K562 (cell line): ENCODE data around the gene RUVBL2. TPM values are rescaled to one million over a fixed set of nuclear protein-coding genes. Genes with fewer than 3 reads are reported as not detected.
A peak's percentile ranks its signal among the peaks of the same experiment; 100 is the strongest.

Source experiments
- CREB1 ChIP-seq, 2 experiments: sonication (generic) in 1 of 2; formaldehyde crosslinking in 1 of 2; IDR thresholded peaks; 2 replicates each; pipeline versions ENCODE4 v1.6.1 to v1.8.0; 2012 to 2022; ENCODE audit warnings: inconsistent platforms in 1 of 2, mild to moderate bottlenecking in 1 of 2, missing genetic modification reagents in 1 of 2, moderate library complexity in 1 of 2
- DACH1 ChIP-seq: fragments of 450-650 bp; IDR thresholded peaks from 2 replicates; pipeline ENCODE4 v1.6.1; 2018; ENCODE audit not compliant: partially characterized antibody
- FOXJ2 ChIP-seq: fragments of 200-800 bp; sonication (Bioruptor generic); IDR thresholded peaks from 2 replicates; pipeline ENCODE4 v1.6.1; 2016; ENCODE audit warnings: missing genetic modification characterization, missing compliant biosample characterization
- LCOR ChIP-seq: sonication (generic); formaldehyde crosslinking; IDR thresholded peaks from 2 replicates; pipeline ENCODE4 v1.8.0; 2022; ENCODE audit warnings: mild to moderate bottlenecking, missing genetic modification reagents
- POLR2B ChIP-seq: fragments of 450-650 bp; IDR thresholded peaks from 2 replicates; pipeline ENCODE4 v1.6.1; 2018; ENCODE audit warnings: low read depth; ENCODE audit not compliant: partially characterized antibody
- SMARCC2 ChIP-seq: fragments of 450-650 bp; IDR thresholded peaks from 2 replicates; pipeline ENCODE4 v1.6.1; 2017; ENCODE audit warnings: antibody characterized with exemption, moderate library complexity, mild to moderate bottlenecking, low read depth
- SMC3 ChIP-seq: conservative IDR thresholded peaks from 2 replicates; pipeline ENCODE4 v1.6.1; 2011; ENCODE audit warnings: low read depth, low read length, improper control_type of control experiment; ENCODE audit not compliant: insufficient read depth
- TEAD2 ChIP-seq: fragments of 450-650 bp; IDR thresholded peaks from 2 replicates; pipeline ENCODE4 v1.6.1; 2016; ENCODE audit warnings: missing genetic modification characterization, control low read depth, missing compliant biosample characterization
- ZBTB33 ChIP-seq: sonication (generic); formaldehyde crosslinking; IDR thresholded peaks from 2 replicates; pipeline ENCODE4 v1.8.1; 2023; ENCODE audit warnings: mild to moderate bottlenecking, missing genetic modification reagents
- ZNF280A ChIP-seq: fragments of 450-650 bp; IDR thresholded peaks from 2 replicates; pipeline ENCODE4 v1.6.1; 2018; ENCODE audit warnings: mild to moderate bottlenecking, low read depth; ENCODE audit not compliant: partially characterized antibody
- ZNF354B ChIP-seq: fragments of 250-450 bp; sonication (Bioruptor Pico); IDR thresholded peaks from 2 replicates; pipeline ENCODE4 v1.4.0; 2020
- ZNF592 ChIP-seq: fragments of 450-650 bp; IDR thresholded peaks from 2 replicates; pipeline ENCODE4 v1.6.1; 2017; ENCODE audit warnings: antibody characterized with exemption, mild to moderate bottlenecking
- ZNF609 ChIP-seq: sonication (generic); formaldehyde crosslinking; IDR thresholded peaks from 2 replicates; pipeline ENCODE4 v1.8.1; 2023; ENCODE audit warnings: missing genetic modification reagents, mild to moderate bottlenecking, borderline replicate concordance
- polyA plus RNA-seq, 8 experiments: library from polyadenylated mRNA; depleted of rRNA in 4 of 8; stranded (reverse) in 5 of 8; unstranded in 3 of 8; fragments of >200 nt; fragmentation: Nextera tagmentation in 2 of 8; fragmentation: Illumina TruSeq in 1 of 8; extraction: Ambion mirVana in 2 of 8; extraction: Trizol in 1 of 8; gene quantifications; 2 replicates each; pipeline versions ENCODE4 v1.2.1 to v1.2.3, GENCODE V29; 2011 to 2014; ENCODE audit warnings: inconsistent platforms in 1 of 8, missing spikeins in 1 of 8
- total RNA-seq, 7 experiments: library from RNA; depleted of rRNA in 6 of 7; stranded (reverse); fragments of >200 nt in 6 of 7; fragmentation: Illumina TruSeq in 2 of 7; extraction: Trizol in 2 of 7; gene quantifications; 2 replicates each; pipeline versions ENCODE4 v1.2.1 to v1.2.3, GENCODE V29; 2011 to 2021; ENCODE audit warnings: low replicate concordance in 1 of 7

Gene RUVBL2
- total and polyA plus RNA-seq, 9 of the 15 experiments (the other 6 are each of a cell fraction or from before 2014, with no cell fraction given): 71.4 to 453 (median 237) TPM

- TF ChIP-seq DACH1 (no peak), CREB1 (IDR thresholded peaks at IDR 0.05) (peak; percentile 40), CREB1 (CRISPR knock-in tag; IDR thresholded peaks at IDR 0.05) (no peak), ZNF280A (no peak), ZNF354B (no peak), ZNF609 (CRISPR knock-in tag) (no peak), ZNF592 (peak; percentile 57; the same call in 1 of the 2 replicates), LCOR (CRISPR knock-in tag) (no peak), POLR2B (peak; percentile 78), SMC3 (no peak), FOXJ2 (no peak), SMARCC2 (no peak), TEAD2 (no peak), ZBTB33 (0 out of 2 replicates have a peak, but pooled peaks have one; percentile 52)
Observed at GRCh38 chr19:48967346-48968178, 26.1 kb upstream of the RUVBL2 start (continued).
